K562 (cell line): ENCODE data around the gene EFS. TPM values are rescaled to one million over a fixed set of nuclear protein-coding genes. Genes with fewer than 3 reads are reported as not detected.

Experiments used
- ATAC-seq: fragments of 200-7000 bp; cut with Tn5 transposase; 3 replicates; pipeline ENCODE4 v1.9.1; 2020; ENCODE audit warnings: moderate library complexity
- BruUV-seq: library from RNA; stranded (reverse); fragments of 400-500 nt; replicated peaks from 2 replicates; lab custom pipeline; 2021; lab: Mats Ljungman, UMichigan
- CTCF ChIA-PET: fragments of 300-600 bp; formaldehyde crosslinking; extraction: SDS; loops from one replicate; lab custom pipeline; 2021; ENCODE audit warnings: low intra/inter-chr PET ratio; lab: Yijun Ruan, JAX
- POLR2A ChIA-PET: fragments of 300-600, 350-650 bp; sonication (Branson Sonifier 250); formaldehyde crosslinking; extraction: SDS; loops from one replicate; lab custom pipeline; 2021; ENCODE audit warnings: antibody characterized with exemption, inconsistent platforms; lab: Yijun Ruan, JAX
- DNase-seq, 4 experiments: peaks; one replicate each; pipeline versions ENCODE4 v3.0.0 to v3.0.0-alpha.2; 2011 to 2018; ENCODE audit warnings: low spot score in 3 of 4, mixed read lengths in 3 of 4; ENCODE audit errors: extremely low read depth in 1 of 4
- FAIRE-seq: peaks from 2 replicates; lab custom pipeline; 2011; peaks lifted over from hg19 to GRCh38; lab: Jason Lieb, UNC
- H2AFZ ChIP-seq: 2 replicates; pipeline ENCODE4 v1.6.0; 2011; ENCODE audit warnings: low read depth, low read length, control low read depth, inconsistent platforms
- H3K27ac ChIP-seq: fragments of 200-600 bp; 3 replicates; pipeline ENCODE4 v1.8.0; 2011; ENCODE audit warnings: low read depth, mild to moderate bottlenecking, control low read depth, inconsistent platforms, low read length, moderate library complexity, mixed read lengths; ENCODE audit errors: extremely low read depth
- H3K27me3 ChIP-seq, 2 experiments: fragments of 300-600 bp in 1 of 2; 2 replicates in 1 of 2; 3 replicates in 1 of 2; pipeline versions ENCODE4 v1.6.0 to v1.8.0; 2011; ENCODE audit warnings: inconsistent platforms in 2 of 2, low read length in 2 of 2, mild to moderate bottlenecking in 1 of 2, mixed read lengths in 1 of 2, moderate library complexity in 1 of 2; ENCODE audit not compliant: control insufficient read depth in 2 of 2, insufficient read depth in 2 of 2
- H3K36me3 ChIP-seq: fragments of 300-600 bp; 3 replicates; pipeline ENCODE4 v1.8.0; 2011; ENCODE audit warnings: mild to moderate bottlenecking, low read length, inconsistent platforms; ENCODE audit not compliant: control insufficient read depth, insufficient read depth
- H3K4me1 ChIP-seq, 2 experiments: fragments of 200-600 bp in 1 of 2; replicated peaks in 1 of 2; 2 replicates in 1 of 2; 3 replicates in 1 of 2; pipeline versions ENCODE4 v1.5.1 to v1.8.0; 2011; ENCODE audit warnings: inconsistent platforms in 2 of 2, low read length in 2 of 2, mild to moderate bottlenecking in 1 of 2, mixed read lengths in 1 of 2, moderate library complexity in 1 of 2; ENCODE audit not compliant: control insufficient read depth in 2 of 2, insufficient read depth in 2 of 2
- H3K4me2 ChIP-seq: 2 replicates; pipeline ENCODE4 v1.6.1; 2011; ENCODE audit warnings: low read length, control low read depth, inconsistent platforms, mixed read lengths; ENCODE audit not compliant: insufficient read depth
- H3K4me3 ChIP-seq: fragments of 200-600 bp; sonication (generic), shearing (Covaris generic); 2 replicates; pipeline ENCODE4 v1.5.1; 2016; ENCODE audit warnings: control low read depth, inconsistent platforms
- H3K79me2 ChIP-seq: fragments of 200-600 bp; 3 replicates; pipeline ENCODE4 v1.8.0; 2011; ENCODE audit warnings: low read length, inconsistent platforms; ENCODE audit not compliant: control insufficient read depth, insufficient read depth
- H3K9ac ChIP-seq, 2 experiments: 2 replicates each; pipeline versions ENCODE4 v1.6.0 to v1.6.1; 2011; ENCODE audit warnings: low read depth in 2 of 2, low read length in 2 of 2, control low read depth in 1 of 2, inconsistent platforms in 1 of 2, mild to moderate bottlenecking in 1 of 2, mixed read lengths in 1 of 2; ENCODE audit not compliant: insufficient read depth in 1 of 2
- H3K9me1 ChIP-seq: one replicate; pipeline ENCODE4 v1.6.0; 2011; ENCODE audit warnings: inconsistent platforms, mild to moderate bottlenecking, low read length, moderate library complexity; ENCODE audit not compliant: control insufficient read depth, insufficient read depth
- H3K9me3 ChIP-seq: replicated peaks from 2 replicates; pipeline ENCODE4 v1.5.1; 2011; ENCODE audit warnings: low read depth, low read length, inconsistent platforms; ENCODE audit not compliant: control insufficient read depth, insufficient read depth
- H4K20me1 ChIP-seq: replicated peaks from 2 replicates; pipeline ENCODE4 v1.6.1; 2011; ENCODE audit warnings: low read length, inconsistent platforms, mixed read lengths; ENCODE audit not compliant: control insufficient read depth, insufficient read depth
- MEF2A ChIP-seq: IDR thresholded peaks from 2 replicates; pipeline ENCODE4 v1.6.1; 2011; ENCODE audit warnings: low read depth, mild to moderate bottlenecking, low read length, moderate library complexity; ENCODE audit not compliant: control insufficient read depth
- RAD21 ChIP-seq, 2 experiments: fragments of 250-450 bp in 1 of 2; fragments of 450-650 bp in 1 of 2; sonication (Bioruptor Pico) in 1 of 2; formaldehyde crosslinking in 1 of 2; IDR thresholded peaks in 1 of 2; conservative IDR thresholded peaks in 1 of 2; 2 replicates each; pipeline versions ENCODE4 v1.4.0 to v1.8.0; 2020 to 2022; ENCODE audit warnings: mild to moderate bottlenecking in 2 of 2, moderate library complexity in 1 of 2
- TRIM28 ChIP-seq: fragments of 450-650 bp; IDR thresholded peaks from 2 replicates; pipeline ENCODE4 v1.6.1; 2017
- ZNF12 ChIP-seq: sonication (generic); formaldehyde crosslinking; IDR thresholded peaks from 2 replicates; pipeline ENCODE4 v1.4.0; 2020; ENCODE audit warnings: mild to moderate bottlenecking, missing genetic modification reagents
- WGBS: fragments of 100-300 bp; shearing (Covaris generic); methylation state at CpG from one replicate; pipeline ENCODE4 v1.1.6; 2016; ENCODE audit warnings: low coverage, mixed read lengths; ENCODE audit not compliant: insufficient coverage; ENCODE audit errors: missing lambda C conversion rate; 5-methylcytosine and 5-hydroxymethylcytosine counted together
- in situ Hi-C: fragments of 300-500 bp; cut with MboI; formaldehyde crosslinking; loops from 4 replicates; pipeline ENCODE4 v1.15.0; 2018; ENCODE audit warnings: inconsistent platforms, mixed read lengths
- intact Hi-C: fragments of 100-400 bp; cut with micrococcal nuclease; formaldehyde crosslinking; loops from 2 replicates; pipeline ENCODE4 v1.14.2; 2022
- polyA plus RNA-seq, 8 experiments: library from polyadenylated mRNA; depleted of rRNA in 4 of 8; stranded (reverse) in 5 of 8; unstranded in 3 of 8; fragments of >200 nt; fragmentation: Nextera tagmentation in 2 of 8; fragmentation: Illumina TruSeq in 1 of 8; extraction: Ambion mirVana in 2 of 8; extraction: Trizol in 1 of 8; gene quantifications; 2 replicates each; pipeline versions ENCODE4 v1.2.1 to v1.2.3, GENCODE V29; 2011 to 2014; ENCODE audit warnings: inconsistent platforms in 1 of 8, missing spikeins in 1 of 8
- total RNA-seq, 7 experiments: library from RNA; depleted of rRNA in 6 of 7; stranded (reverse); fragments of >200 nt in 6 of 7; fragmentation: Illumina TruSeq in 2 of 7; extraction: Trizol in 2 of 7; gene quantifications; 2 replicates each; pipeline versions ENCODE4 v1.2.1 to v1.2.3, GENCODE V29; 2011 to 2021; ENCODE audit warnings: low replicate concordance in 1 of 7
- TF ChIP-seq, protein P1 (sequence below): fragments of 450-650 bp; IDR thresholded peaks from 2 replicates; pipeline ENCODE4 v1.6.1; 2016; ENCODE audit warnings: mild to moderate bottlenecking, moderate library complexity

The EFS gene
- total and polyA plus RNA-seq, 9 of the 15 experiments (the other 6 are each of a cell fraction or from before 2014, with no cell fraction given) = 0.01 to 0.03 TPM; not detected in 7

DNA sequence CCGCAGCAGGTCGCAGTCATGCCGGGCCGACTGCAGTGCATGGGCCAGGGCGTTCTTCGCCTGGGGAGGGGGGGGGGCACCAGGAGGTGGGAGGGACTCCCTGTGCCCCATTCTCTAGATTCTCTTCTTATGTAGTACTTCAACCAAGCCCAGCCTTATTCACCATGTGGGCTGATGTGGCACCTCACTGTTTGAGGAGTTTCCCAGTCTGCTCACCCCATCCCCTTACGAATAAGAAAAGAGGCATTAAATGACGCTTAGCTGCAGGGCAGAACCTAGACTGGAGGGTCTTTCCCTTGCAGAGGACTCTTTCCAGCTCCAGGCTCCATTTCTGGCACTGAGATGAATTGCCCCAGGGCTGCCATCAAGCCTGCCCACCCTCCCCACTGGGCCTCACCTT lies 24.0 kb upstream of the EFS start:
- no peak for DNase-seq
- no peak overlapping the region for H3K4me3 ChIP-seq
- H3K9me3 ChIP-seq = no peaks in the 10 kb centered on the region
- 17% methylated on average over 5 of the region's 8 CpGs for WGBS
- no peaks in the 10 kb centered on the region for H4K20me1 ChIP-seq
- H3K9ac ChIP-seq = no peak overlapping the region
- ATAC-seq = no peak
- in situ Hi-C loops (loop anchor here (10.0 kb wide), 1 partner anchor 124 kb away; no protein-coding TSS in a partner anchor), intact Hi-C loops (no loop called here)
- ChIA-PET POLR2A (interaction anchor here (0.6 to 1.0 kb wide), 3 partner anchors 9 to 35 kb away, joined by 3 to 4 read pairs (median 3); no protein-coding TSS in a partner anchor), CTCF (no interaction called here)
- TF ChIP-seq TRIM28 = no peak
- no peak for TF ChIP-seq RAD21 (CRISPR knock-in tag; conservative IDR thresholded peaks at IDR 0.05 in 1 of 2, IDR thresholded peaks at IDR 0.05 in 1 of 2)
- TF ChIP-seq, protein P1, sequence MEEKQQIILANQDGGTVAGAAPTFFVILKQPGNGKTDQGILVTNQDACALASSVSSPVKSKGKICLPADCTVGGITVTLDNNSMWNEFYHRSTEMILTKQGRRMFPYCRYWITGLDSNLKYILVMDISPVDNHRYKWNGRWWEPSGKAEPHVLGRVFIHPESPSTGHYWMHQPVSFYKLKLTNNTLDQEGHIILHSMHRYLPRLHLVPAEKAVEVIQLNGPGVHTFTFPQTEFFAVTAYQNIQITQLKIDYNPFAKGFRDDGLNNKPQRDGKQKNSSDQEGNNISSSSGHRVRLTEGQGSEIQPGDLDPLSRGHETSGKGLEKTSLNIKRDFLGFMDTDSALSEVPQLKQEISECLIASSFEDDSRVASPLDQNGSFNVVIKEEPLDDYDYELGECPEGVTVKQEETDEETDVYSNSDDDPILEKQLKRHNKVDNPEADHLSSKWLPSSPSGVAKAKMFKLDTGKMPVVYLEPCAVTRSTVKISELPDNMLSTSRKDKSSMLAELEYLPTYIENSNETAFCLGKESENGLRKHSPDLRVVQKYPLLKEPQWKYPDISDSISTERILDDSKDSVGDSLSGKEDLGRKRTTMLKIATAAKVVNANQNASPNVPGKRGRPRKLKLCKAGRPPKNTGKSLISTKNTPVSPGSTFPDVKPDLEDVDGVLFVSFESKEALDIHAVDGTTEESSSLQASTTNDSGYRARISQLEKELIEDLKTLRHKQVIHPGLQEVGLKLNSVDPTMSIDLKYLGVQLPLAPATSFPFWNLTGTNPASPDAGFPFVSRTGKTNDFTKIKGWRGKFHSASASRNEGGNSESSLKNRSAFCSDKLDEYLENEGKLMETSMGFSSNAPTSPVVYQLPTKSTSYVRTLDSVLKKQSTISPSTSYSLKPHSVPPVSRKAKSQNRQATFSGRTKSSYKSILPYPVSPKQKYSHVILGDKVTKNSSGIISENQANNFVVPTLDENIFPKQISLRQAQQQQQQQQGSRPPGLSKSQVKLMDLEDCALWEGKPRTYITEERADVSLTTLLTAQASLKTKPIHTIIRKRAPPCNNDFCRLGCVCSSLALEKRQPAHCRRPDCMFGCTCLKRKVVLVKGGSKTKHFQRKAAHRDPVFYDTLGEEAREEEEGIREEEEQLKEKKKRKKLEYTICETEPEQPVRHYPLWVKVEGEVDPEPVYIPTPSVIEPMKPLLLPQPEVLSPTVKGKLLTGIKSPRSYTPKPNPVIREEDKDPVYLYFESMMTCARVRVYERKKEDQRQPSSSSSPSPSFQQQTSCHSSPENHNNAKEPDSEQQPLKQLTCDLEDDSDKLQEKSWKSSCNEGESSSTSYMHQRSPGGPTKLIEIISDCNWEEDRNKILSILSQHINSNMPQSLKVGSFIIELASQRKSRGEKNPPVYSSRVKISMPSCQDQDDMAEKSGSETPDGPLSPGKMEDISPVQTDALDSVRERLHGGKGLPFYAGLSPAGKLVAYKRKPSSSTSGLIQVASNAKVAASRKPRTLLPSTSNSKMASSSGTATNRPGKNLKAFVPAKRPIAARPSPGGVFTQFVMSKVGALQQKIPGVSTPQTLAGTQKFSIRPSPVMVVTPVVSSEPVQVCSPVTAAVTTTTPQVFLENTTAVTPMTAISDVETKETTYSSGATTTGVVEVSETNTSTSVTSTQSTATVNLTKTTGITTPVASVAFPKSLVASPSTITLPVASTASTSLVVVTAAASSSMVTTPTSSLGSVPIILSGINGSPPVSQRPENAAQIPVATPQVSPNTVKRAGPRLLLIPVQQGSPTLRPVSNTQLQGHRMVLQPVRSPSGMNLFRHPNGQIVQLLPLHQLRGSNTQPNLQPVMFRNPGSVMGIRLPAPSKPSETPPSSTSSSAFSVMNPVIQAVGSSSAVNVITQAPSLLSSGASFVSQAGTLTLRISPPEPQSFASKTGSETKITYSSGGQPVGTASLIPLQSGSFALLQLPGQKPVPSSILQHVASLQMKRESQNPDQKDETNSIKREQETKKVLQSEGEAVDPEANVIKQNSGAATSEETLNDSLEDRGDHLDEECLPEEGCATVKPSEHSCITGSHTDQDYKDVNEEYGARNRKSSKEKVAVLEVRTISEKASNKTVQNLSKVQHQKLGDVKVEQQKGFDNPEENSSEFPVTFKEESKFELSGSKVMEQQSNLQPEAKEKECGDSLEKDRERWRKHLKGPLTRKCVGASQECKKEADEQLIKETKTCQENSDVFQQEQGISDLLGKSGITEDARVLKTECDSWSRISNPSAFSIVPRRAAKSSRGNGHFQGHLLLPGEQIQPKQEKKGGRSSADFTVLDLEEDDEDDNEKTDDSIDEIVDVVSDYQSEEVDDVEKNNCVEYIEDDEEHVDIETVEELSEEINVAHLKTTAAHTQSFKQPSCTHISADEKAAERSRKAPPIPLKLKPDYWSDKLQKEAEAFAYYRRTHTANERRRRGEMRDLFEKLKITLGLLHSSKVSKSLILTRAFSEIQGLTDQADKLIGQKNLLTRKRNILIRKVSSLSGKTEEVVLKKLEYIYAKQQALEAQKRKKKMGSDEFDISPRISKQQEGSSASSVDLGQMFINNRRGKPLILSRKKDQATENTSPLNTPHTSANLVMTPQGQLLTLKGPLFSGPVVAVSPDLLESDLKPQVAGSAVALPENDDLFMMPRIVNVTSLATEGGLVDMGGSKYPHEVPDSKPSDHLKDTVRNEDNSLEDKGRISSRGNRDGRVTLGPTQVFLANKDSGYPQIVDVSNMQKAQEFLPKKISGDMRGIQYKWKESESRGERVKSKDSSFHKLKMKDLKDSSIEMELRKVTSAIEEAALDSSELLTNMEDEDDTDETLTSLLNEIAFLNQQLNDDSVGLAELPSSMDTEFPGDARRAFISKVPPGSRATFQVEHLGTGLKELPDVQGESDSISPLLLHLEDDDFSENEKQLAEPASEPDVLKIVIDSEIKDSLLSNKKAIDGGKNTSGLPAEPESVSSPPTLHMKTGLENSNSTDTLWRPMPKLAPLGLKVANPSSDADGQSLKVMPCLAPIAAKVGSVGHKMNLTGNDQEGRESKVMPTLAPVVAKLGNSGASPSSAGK = no peak
- no peak for TF ChIP-seq MEF2A
- no peak for TF ChIP-seq ZNF12
- H3K36me3 ChIP-seq = no peaks in the 10 kb centered on the region
- no peak overlapping the region for H2AFZ ChIP-seq
- no peak overlapping the region for H3K27ac ChIP-seq
- peaks cover 0 to 11% of the 10 kb centered on the region in 2 experiments; a peak in 2 of 5 replicates for H3K4me1 ChIP-seq
- no peak for FAIRE-seq
- no peaks in the 10 kb centered on the region for H3K79me2 ChIP-seq
- no peaks in the 10 kb centered on the region for H3K9me1 ChIP-seq
- no peak overlapping the region for H3K4me2 ChIP-seq
- no TSS peak for BruUV-seq
- H3K27me3 ChIP-seq = peaks cover 28 to 72% of the 10 kb centered on the region in 2 experiments; a peak in 3 of 5 replicates
